Measurements from ENCODE around the gene DIS3L2. TPM values are rescaled to one million over a fixed set of nuclear protein-coding genes. Genes with fewer than 3 reads are reported as not detected.

DIS3L2 gene
- total and polyA plus RNA-seq, 2 of the 4 experiments (the other 2 are of a cell fraction) = 14.7 to 19.2 TPM

DNA sequence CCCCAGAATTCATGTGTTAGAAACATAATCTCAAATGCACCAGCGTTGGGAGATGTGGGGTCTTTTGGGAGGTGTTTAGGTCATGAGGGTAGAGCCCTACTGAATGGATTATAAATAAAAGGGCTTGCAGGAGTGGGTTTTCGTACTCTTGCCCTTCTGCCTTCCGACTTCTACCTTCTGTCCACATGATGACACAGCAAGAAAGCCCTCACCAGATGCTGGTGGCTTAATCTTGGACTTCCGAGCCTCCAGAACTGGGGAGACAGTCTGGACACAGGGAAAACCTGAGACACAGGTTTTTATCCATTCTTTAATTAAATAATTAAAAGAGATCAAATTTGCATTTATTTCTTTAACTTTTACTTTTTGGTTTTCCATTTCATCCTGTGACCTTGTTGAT is 87.8 kb downstream of the DIS3L2 start:
- POLR2A ChIA-PET (ENCODE audit: unreplicated experiment) = no interaction called here
- no peaks in the 10 kb centered on the region for H3K9me3 ChIP-seq (ENCODE audit: control insufficient read depth, insufficient read depth, low read length)
- H2BK20ac ChIP-seq (ENCODE audit: low read depth, low read length) = no peak overlapping the region
- H4K5ac ChIP-seq (ENCODE audit: low read depth, low read length) = no peak overlapping the region
- H2AK5ac ChIP-seq (ENCODE audit: low read depth, low read length) = no peak overlapping the region
- BruUV-seq (replicated peaks) = no TSS peak
- peaks cover 0 to 13% of the 10 kb centered on the region in 2 experiments; a peak in 3 of 4 replicates for H3K79me1 ChIP-seq (ENCODE audit: low read depth in 1 of 2, low read length in 2 of 2)
- H3K18ac ChIP-seq (ENCODE audit: low read depth, low read length) = no peak overlapping the region
- in situ Hi-C loops (cut with MboI; ENCODE audit: low sequenced_read_pairs) (no loop called here), dilution Hi-C loops (cut with HindIII; ENCODE audit: low sequenced_read_pairs, unreplicated experiment) (no loop called here), intact Hi-C loops (cut with micrococcal nuclease) (no loop called here)
- WGBS, 2 experiments (ENCODE audit: extremely low coverage in 2 of 2, insufficient read length in 1 of 2) = no CpG with 5 or more reads among the region's 4 CpGs
- no peak overlapping the region for H2AK9ac ChIP-seq (replicated peaks; ENCODE audit: low read depth, low read length, poor library complexity)
- no peak overlapping the region for H3K56ac ChIP-seq (ENCODE audit: extremely low read depth, insufficient read depth, low read length)
- no peak overlapping the region for H3K4ac ChIP-seq (ENCODE audit: low read depth, low read length)
- TF ChIP-seq RAD21 (IDR thresholded peaks at IDR 0.05; ENCODE audit: low read length) = no peak
- no peak for TF ChIP-seq USF2 (IDR thresholded peaks at IDR 0.05; ENCODE audit: low read depth, low read length)
- TF ChIP-seq, protein P1, sequence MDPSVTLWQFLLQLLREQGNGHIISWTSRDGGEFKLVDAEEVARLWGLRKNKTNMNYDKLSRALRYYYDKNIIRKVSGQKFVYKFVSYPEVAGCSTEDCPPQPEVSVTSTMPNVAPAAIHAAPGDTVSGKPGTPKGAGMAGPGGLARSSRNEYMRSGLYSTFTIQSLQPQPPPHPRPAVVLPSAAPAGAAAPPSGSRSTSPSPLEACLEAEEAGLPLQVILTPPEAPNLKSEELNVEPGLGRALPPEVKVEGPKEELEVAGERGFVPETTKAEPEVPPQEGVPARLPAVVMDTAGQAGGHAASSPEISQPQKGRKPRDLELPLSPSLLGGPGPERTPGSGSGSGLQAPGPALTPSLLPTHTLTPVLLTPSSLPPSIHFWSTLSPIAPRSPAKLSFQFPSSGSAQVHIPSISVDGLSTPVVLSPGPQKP (IDR thresholded peaks at IDR 0.05; ENCODE audit: borderline replicate concordance, low read depth, low read length) = no peak
- no peak for TF ChIP-seq NFE2L2 (IDR thresholded peaks at IDR 0.05; ENCODE audit: low read depth, low read length)
- no peak for TF ChIP-seq RCOR1 (IDR thresholded peaks at IDR 0.05; ENCODE audit: insufficient replicate concordance, low read length)
- H4K20me1 ChIP-seq (ENCODE audit: insufficient read depth, low read length) = no peaks in the 10 kb centered on the region
- H3K4me2 ChIP-seq (ENCODE audit: low read depth, low read length) = no peak overlapping the region
- no peak overlapping the region for H2AFZ ChIP-seq (replicated peaks; ENCODE audit: low read length, poor library complexity)
- no peak overlapping the region for H2BK15ac ChIP-seq (ENCODE audit: low read depth, low read length)
- H2BK120ac ChIP-seq (ENCODE audit: low read depth, low read length) = no peak overlapping the region
- H3K27ac ChIP-seq (ENCODE audit: insufficient read depth, low read length) = no peak overlapping the region
- DNase-seq = no peak
- no peak for ATAC-seq (ENCODE audit: low read depth)
- no peak overlapping the region for H4K91ac ChIP-seq (ENCODE audit: insufficient read depth, low read depth, low read length)
- H3K4me3 ChIP-seq (ENCODE audit: insufficient read depth, low read depth, low read length) = no peak overlapping the region
- H2BK5ac ChIP-seq (ENCODE audit: low read depth, low read length, poor library complexity, severe bottlenecking) = no peak overlapping the region
- 0 out of 2 replicates have a peak, but pooled peaks cover 1% of the 10 kb centered on the region for H3K36me3 ChIP-seq (ENCODE audit: control insufficient read depth, insufficient read depth, low read length)
- H3K23ac ChIP-seq (ENCODE audit: low read depth, low read length) = no peak overlapping the region
- H4K8ac ChIP-seq (ENCODE audit: low read depth in 2 of 2, low read length in 2 of 2) = no peak overlapping the region
- no peak overlapping the region for H3K9ac ChIP-seq (ENCODE audit: low read depth, low read length)
- no peaks in the 10 kb centered on the region for H3K27me3 ChIP-seq (ENCODE audit: control insufficient read depth, insufficient read depth, low read length)
- H3K4me1 ChIP-seq (ENCODE audit: control insufficient read depth, insufficient read depth, low read length) = no peaks in the 10 kb centered on the region
- no peaks in the 10 kb centered on the region; the same call in 1 of the 2 replicates for H3K9me1 ChIP-seq (ENCODE audit: insufficient read depth, low read length)
- CTCF ChIA-PET = no interaction called here
- no peak overlapping the region for H3K14ac ChIP-seq (replicated peaks; ENCODE audit: low read depth, low read length)
